ENCODE data around the gene RAB7B. TPM values are rescaled to one million over a fixed set of nuclear protein-coding genes. Genes with fewer than 3 reads are reported as not detected.

RAB7B gene
- total RNA-seq, 2 experiments from 2014 or later = not detected

DNA sequence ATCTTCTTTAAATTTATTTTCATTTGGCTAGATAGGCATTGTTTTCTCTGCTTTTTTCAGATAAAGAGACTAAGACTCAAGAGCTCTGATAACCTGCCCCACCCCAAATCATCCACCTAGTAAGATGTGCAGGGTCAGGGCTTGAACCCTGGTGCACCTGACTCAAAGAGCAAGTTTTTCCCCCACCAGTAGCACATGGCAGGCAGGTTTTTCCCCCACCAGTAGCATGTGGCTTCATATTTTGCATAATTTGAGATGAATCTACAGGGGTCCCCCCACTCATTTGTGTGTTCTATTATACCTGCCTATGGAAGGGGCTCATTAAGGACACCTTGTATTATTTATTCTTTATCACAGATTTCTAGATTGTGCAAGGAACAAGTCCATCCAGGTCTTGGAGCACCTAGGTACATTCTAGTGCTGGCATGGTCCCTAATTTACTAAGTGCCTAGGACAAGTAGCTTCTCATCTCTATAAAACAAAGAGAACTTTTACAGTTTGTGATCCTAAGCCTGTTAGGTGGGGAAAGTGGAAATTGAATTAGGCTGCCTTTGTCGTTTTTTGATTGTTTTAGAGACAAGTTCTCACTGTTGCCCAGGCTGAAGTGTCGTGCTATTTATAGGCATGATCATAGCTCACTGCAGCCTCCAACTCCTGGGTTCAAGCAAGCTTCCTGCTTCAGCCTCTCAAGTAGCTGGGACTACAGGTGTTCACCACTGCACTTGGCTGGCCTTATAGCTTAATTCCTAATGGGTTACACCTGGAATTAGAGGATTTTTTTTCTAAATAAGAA, 33.7 kb upstream of the RAB7B start:
- CTCF ChIA-PET = interaction anchor here (0.7 to 1.1 kb wide), 2 partner anchors 59 to 939 kb away, joined by 3 to 8 read pairs; no protein-coding TSS in a partner anchor
- Mint-ChIP-seq H3K27ac (no peak overlapping the region), H3K27me3 (peaks cover 76% of the 10 kb centered on the region), H3K36me3 (no peaks in the 10 kb centered on the region), H3K4me1 (peaks cover 8% of the 10 kb centered on the region), H3K4me3 (no peak overlapping the region), H3K9me3 (ENCODE audit: low read depth) (no peaks in the 10 kb centered on the region)
- ATAC-seq = no peak
- DNase-seq = no peak

GRCh38 chr1:206035027-206035426, 31.8 kb upstream of the RAB7B start:
- CTCF ChIA-PET = interaction anchor here (1.3 to 6.9 kb wide), 2 partner anchors 57 to 71 kb away, joined by 3 to 129 read pairs; no protein-coding TSS in a partner anchor

DNA sequence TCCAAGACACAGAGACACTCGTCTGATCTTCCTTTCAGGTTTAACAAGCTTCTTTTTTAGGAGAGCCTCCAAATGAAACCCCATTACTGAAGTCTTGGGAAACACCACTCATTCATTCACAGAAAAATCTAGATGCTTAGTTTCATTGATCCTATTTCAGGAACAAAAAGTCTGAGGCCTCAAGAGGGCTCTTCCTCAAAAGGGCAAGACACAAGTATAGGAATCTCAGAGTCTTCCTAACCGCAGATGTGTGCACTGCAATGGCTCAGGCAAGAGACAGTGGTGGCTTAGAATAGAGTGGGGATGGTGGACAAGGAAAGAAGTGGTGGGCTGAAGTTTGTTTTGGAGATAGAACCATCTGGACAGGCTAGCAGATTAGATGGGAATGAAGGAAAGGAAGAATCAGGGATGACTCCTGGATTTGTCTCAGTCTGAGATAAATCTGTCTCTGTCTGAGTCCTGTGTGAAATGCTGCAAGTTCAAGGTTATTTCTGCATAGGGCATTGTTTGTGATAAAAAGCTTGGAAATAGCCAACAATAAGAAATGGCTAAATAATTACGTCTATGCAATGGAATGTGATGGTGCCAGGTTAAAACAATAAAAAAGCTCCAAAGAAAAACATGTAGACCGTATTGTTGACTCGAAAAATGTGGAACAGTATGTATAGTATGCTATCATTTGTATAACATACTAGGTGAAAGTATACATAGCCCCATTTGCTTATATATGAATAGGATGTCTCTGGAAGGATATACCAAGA, 29.4 kb upstream of the RAB7B start:
- CTCF ChIA-PET = interaction anchor here (6.9 kb wide), 1 partner anchor 74 kb away, joined by 129 read pairs; no protein-coding TSS in a partner anchor
- H3K4me3 Mint-ChIP-seq = no peak overlapping the region
- no peak overlapping the region for H3K27ac Mint-ChIP-seq
- ATAC-seq (no peak), DNase-seq (no peak)
- H3K27me3 Mint-ChIP-seq = peaks cover 71% of the 10 kb centered on the region
- peaks cover 6% of the 10 kb centered on the region for H3K4me1 Mint-ChIP-seq
- H3K36me3 Mint-ChIP-seq = no peaks in the 10 kb centered on the region
- no peaks in the 10 kb centered on the region for H3K9me3 Mint-ChIP-seq (ENCODE audit: low read depth)

More at GRCh38 chr1:206035027-206035426, 31.8 kb upstream of the RAB7B start:
- Mint-ChIP-seq H3K4me1 (peaks cover 14% of the 10 kb centered on the region), H3K36me3 (no peaks in the 10 kb centered on the region), H3K9me3 (ENCODE audit: low read depth) (no peaks in the 10 kb centered on the region), H3K4me3 (no peak overlapping the region), H3K27ac (no peak overlapping the region), H3K27me3 (peaks cover 66% of the 10 kb centered on the region)
- DNase-seq (no peak), ATAC-seq (no peak)

DNA sequence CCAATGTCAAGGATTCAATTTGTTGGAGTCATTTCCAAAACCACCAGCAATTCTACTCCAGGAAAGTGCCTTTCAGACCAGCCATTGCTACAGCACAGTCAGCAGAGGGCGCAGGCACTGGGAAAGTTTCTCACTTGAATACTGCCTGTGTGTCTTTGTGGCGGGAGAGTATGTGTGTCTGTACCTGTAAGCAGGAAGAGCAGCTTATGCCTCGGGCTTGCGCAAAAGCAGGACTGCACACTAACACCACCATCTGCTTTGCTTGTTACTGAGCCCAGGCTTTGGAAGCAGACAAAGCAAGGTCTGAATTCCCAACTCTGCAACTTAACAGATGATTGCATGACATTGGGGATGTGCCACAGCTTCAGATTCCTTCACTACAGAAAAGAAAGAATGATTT, 27.5 kb upstream of the RAB7B start:
- CTCF ChIA-PET = interaction anchor here (0.9 to 6.9 kb wide), 19 partner anchors 9 to 604 kb away, joined by 3 to 129 read pairs (median 3); partner anchors contain the start of gene PM20D1
- peaks cover 6% of the 10 kb centered on the region for H3K4me1 Mint-ChIP-seq
- ATAC-seq = peak; percentile 95
- H3K27ac Mint-ChIP-seq = no peak overlapping the region
- DNase-seq = peak; percentile 75
- no peak overlapping the region for H3K4me3 Mint-ChIP-seq
- H3K9me3 Mint-ChIP-seq (ENCODE audit: low read depth) = no peaks in the 10 kb centered on the region
- peaks cover 75% of the 10 kb centered on the region for H3K27me3 Mint-ChIP-seq
- no peaks in the 10 kb centered on the region for H3K36me3 Mint-ChIP-seq

- Mint-ChIP-seq H3K27ac (no peak overlapping the region), H3K27me3 (peaks cover 74% of the 10 kb centered on the region), H3K36me3 (no peaks in the 10 kb centered on the region), H3K4me3 (no peak overlapping the region), H3K4me1 (peaks cover 6% of the 10 kb centered on the region), H3K9me3 (ENCODE audit: low read depth) (no peaks in the 10 kb centered on the region)
- CTCF ChIA-PET = interaction anchor here (0.6 to 6.9 kb wide), 19 partner anchors 9 to 604 kb away, joined by 3 to 129 read pairs (median 3); no protein-coding TSS in a partner anchor
- ATAC-seq (no peak), DNase-seq (no peak)
Observed at GRCh38 chr1:206030191-206030590, 27.0 kb upstream of the RAB7B start.

GRCh38 chr1:206029484-206029883, 26.3 kb upstream of the RAB7B start:
- DNase-seq (no peak), ATAC-seq (no peak)
- CTCF ChIA-PET = interaction anchor here (0.9 to 6.9 kb wide), 9 partner anchors 10 to 603 kb away, joined by 3 to 129 read pairs (median 3); no protein-coding TSS in a partner anchor
- Mint-ChIP-seq H3K4me3 (no peak overlapping the region), H3K27ac (no peak overlapping the region), H3K27me3 (peaks cover 69% of the 10 kb centered on the region), H3K36me3 (no peaks in the 10 kb centered on the region), H3K9me3 (ENCODE audit: low read depth) (no peaks in the 10 kb centered on the region), H3K4me1 (peaks cover 6% of the 10 kb centered on the region)

DNA sequence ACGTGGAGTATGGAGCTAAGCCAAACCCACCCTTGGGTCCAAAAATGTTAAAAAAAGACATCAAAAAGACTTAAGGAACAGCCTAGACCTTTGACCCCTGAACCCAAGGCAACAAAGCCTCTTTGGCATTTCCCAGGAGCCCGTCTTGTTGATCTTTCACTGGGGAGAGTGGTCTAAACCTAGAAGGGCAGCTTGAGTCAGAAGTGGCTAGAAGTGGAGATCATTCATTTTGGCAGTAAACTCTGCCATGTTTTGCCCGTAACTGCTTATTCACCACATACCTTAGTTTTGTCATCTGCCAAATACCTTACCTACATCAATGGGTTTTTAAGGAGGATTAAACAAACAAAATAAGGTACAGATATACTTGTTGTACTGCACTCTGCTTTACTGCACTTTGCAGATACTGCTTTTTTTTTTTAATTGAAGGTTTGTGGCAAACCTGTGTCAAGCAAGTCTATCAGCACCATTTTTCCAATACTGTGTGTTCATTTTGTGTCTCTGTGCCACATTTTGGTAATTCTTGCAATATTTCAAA, 22.2 kb upstream of the RAB7B start:
- Mint-ChIP-seq H3K27ac (no peak overlapping the region), H3K27me3 (peaks cover 54% of the 10 kb centered on the region), H3K4me3 (no peak overlapping the region), H3K4me1 (no peaks in the 10 kb centered on the region), H3K9me3 (ENCODE audit: low read depth) (no peaks in the 10 kb centered on the region), H3K36me3 (no peaks in the 10 kb centered on the region)
- CTCF ChIA-PET = no interaction called here
- DNase-seq (no peak), ATAC-seq (no peak)

- CTCF ChIA-PET = interaction anchor here (1.1 to 1.6 kb wide), 3 partner anchors 37 to 83 kb away, joined by 3 to 4 read pairs (median 3); no protein-coding TSS in a partner anchor
- Mint-ChIP-seq H3K4me1 (no peaks in the 10 kb centered on the region), H3K4me3 (no peak within 1 kb of the TSS), H3K36me3 (no peaks in the 10 kb centered on the region), H3K27me3 (peaks cover 43% of the 10 kb centered on the region), H3K9me3 (ENCODE audit: low read depth) (no peaks in the 10 kb centered on the region), H3K27ac (no peak within 1 kb of the TSS)
- ATAC-seq (no peak), DNase-seq (no peak)
Observed at GRCh38 chr1:206023695-206024094, 20.5 kb upstream of the RAB7B start, which contains the start of gene CTSE. CTSE (minus strand) TSS chr1:206023895; CDS start chr1:206023791, 104 bp downstream.

- CTCF ChIA-PET = interaction anchor here (1.1 to 1.2 kb wide), 2 partner anchors 36 to 84 kb away, joined by 3 read pairs; no protein-coding TSS in a partner anchor
- H3K4me3 Mint-ChIP-seq = no peak overlapping the region
- no peak for ATAC-seq
Observed at GRCh38 chr1:206022766-206023165, 19.6 kb upstream of the RAB7B start.

GRCh38 chr1:206021626-206022365, 18.6 kb upstream of the RAB7B start:
- H3K27me3 Mint-ChIP-seq = peaks cover 34% of the 10 kb centered on the region
- no peak for DNase-seq
- H3K4me3 Mint-ChIP-seq = no peak overlapping the region
- no peaks in the 10 kb centered on the region for H3K9me3 Mint-ChIP-seq (ENCODE audit: low read depth)
- no peak overlapping the region for H3K27ac Mint-ChIP-seq
- no peaks in the 10 kb centered on the region for H3K4me1 Mint-ChIP-seq
- no peaks in the 10 kb centered on the region for H3K36me3 Mint-ChIP-seq
- CTCF ChIA-PET = interaction anchor here (1.0 kb wide), 1 partner anchor 42 kb away, joined by 3 read pairs; no protein-coding TSS in a partner anchor
- ATAC-seq = no peak

More at GRCh38 chr1:206022766-206023165, 19.6 kb upstream of the RAB7B start:
- no peak for DNase-seq
- no peak overlapping the region for H3K27ac Mint-ChIP-seq
- no peaks in the 10 kb centered on the region for H3K36me3 Mint-ChIP-seq
- peaks cover 41% of the 10 kb centered on the region for H3K27me3 Mint-ChIP-seq
- H3K9me3 Mint-ChIP-seq (ENCODE audit: low read depth) = no peaks in the 10 kb centered on the region
- no peaks in the 10 kb centered on the region for H3K4me1 Mint-ChIP-seq

DNA sequence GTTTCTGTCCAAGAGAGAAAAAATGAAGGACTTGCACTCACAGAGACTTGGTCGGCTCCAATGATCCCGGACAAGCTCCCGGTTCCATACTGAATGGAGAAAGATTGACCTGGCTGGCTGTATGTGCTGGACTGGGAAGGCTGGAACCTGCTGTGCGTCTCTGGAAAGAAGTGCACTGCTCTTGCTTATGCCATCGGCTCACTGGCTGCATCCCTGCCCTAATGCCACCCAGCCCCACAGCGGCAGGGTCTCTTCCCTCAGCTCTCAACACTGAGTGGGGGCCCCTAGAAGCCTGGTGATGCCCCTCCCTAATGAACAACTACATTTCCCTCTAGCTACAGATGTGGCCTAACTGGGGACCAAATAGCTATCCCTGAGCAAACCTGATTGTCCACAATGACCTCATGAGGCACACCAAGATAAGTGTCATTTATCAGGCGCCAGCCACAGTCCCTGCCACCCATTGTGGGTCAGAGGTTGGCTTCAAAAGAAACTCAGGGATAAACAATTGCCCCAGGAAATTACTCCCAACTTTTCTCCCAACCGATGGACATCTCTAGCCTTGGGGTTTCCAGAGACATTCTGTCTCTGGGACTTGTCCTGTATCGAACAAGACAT, 17.9 kb upstream of the RAB7B start:
- H3K27ac Mint-ChIP-seq = no peak overlapping the region
- no peak overlapping the region for H3K4me3 Mint-ChIP-seq
- no peaks in the 10 kb centered on the region for H3K4me1 Mint-ChIP-seq
- ATAC-seq (no peak), DNase-seq (no peak)
- H3K27me3 Mint-ChIP-seq = peaks cover 29% of the 10 kb centered on the region
- no peaks in the 10 kb centered on the region for H3K36me3 Mint-ChIP-seq
- no peaks in the 10 kb centered on the region for H3K9me3 Mint-ChIP-seq (ENCODE audit: low read depth)
- CTCF ChIA-PET = interaction anchor here (0.5 to 1.0 kb wide), 2 partner anchors 41 to 1211 kb away, joined by 3 read pairs; no protein-coding TSS in a partner anchor

- CTCF ChIA-PET = interaction anchor here (0.5 to 1.0 kb wide), 2 partner anchors 40 to 1210 kb away, joined by 3 read pairs; no protein-coding TSS in a partner anchor
- no peak for DNase-seq
- Mint-ChIP-seq H3K36me3 (no peaks in the 10 kb centered on the region), H3K27ac (no peak overlapping the region), H3K9me3 (ENCODE audit: low read depth) (no peaks in the 10 kb centered on the region), H3K4me1 (no peaks in the 10 kb centered on the region), H3K27me3 (peaks cover 23% of the 10 kb centered on the region), H3K4me3 (no peak overlapping the region)
- no peak for ATAC-seq
Observed at GRCh38 chr1:206020393-206021007, 17.3 kb upstream of the RAB7B start.
